DOHH2 (cell line): ENCODE measurements around the gene IRX6.

Source experiments
- H3F3A ChIP-seq: fragments of 200-600 bp; sonication (generic), shearing (Covaris generic); 2 replicates; pipeline ENCODE4 v1.6.0; 2016; ENCODE audit warnings: antibody characterized with exemption, mild to moderate bottlenecking; ENCODE audit not compliant: control insufficient read depth, insufficient read depth
- H3K27ac ChIP-seq: fragments of 200-600 bp; sonication (generic); 2 replicates; pipeline ENCODE4 v1.5.1; 2014; ENCODE audit warnings: low read depth, mild to moderate bottlenecking, low read length, moderate library complexity
- H3K27me3 ChIP-seq: fragments of 200-600 bp; sonication (generic); 2 replicates; pipeline ENCODE4 v1.6.1; 2014; ENCODE audit warnings: mild to moderate bottlenecking, low read length, mixed read lengths; ENCODE audit not compliant: control insufficient read depth
- H3K36me3 ChIP-seq: fragments of 200-600 bp; sonication (generic); 2 replicates; pipeline ENCODE4 v1.6.1; 2014; ENCODE audit warnings: mild to moderate bottlenecking, low read length, moderate library complexity, mixed read lengths; ENCODE audit not compliant: control insufficient read depth
- H3K4me1 ChIP-seq: fragments of 200-600 bp; sonication (generic); 2 replicates; pipeline ENCODE4 v1.6.1; 2014; ENCODE audit warnings: mild to moderate bottlenecking, low read length, mixed read lengths; ENCODE audit not compliant: control insufficient read depth
- H3K4me2 ChIP-seq: fragments of 200-600 bp; sonication (generic); 2 replicates; pipeline ENCODE4 v1.6.0; 2014; ENCODE audit warnings: mild to moderate bottlenecking, low read length, moderate library complexity
- H3K4me3 ChIP-seq: fragments of 200-600 bp; sonication (generic); 2 replicates; pipeline ENCODE4 v1.5.1; 2014; ENCODE audit warnings: mild to moderate bottlenecking, low read length, mixed read lengths
- H3K79me2 ChIP-seq: fragments of 200-600 bp; sonication (generic); 2 replicates; pipeline ENCODE4 v1.6.1; 2014; ENCODE audit warnings: mild to moderate bottlenecking, low read length, mixed read lengths; ENCODE audit not compliant: control insufficient read depth
- H3K9me2 ChIP-seq: fragments of 200-600 bp; sonication (generic); replicated peaks from 2 replicates; pipeline ENCODE4 v1.6.1; 2014; ENCODE audit warnings: mild to moderate bottlenecking, low read length, mixed read lengths; ENCODE audit not compliant: control insufficient read depth
- H3K9me3 ChIP-seq: fragments of 200-600 bp; sonication (generic); 2 replicates; pipeline ENCODE4 v1.6.1; 2014; ENCODE audit warnings: antibody characterized with exemption, low read length, mixed read lengths; ENCODE audit not compliant: control insufficient read depth, insufficient read depth
- H4K20me1 ChIP-seq: fragments of 200-600 bp; sonication (generic); 2 replicates; pipeline ENCODE4 v1.6.0; 2014; ENCODE audit warnings: low read depth, mild to moderate bottlenecking, antibody characterized with exemption, low read length, moderate library complexity; ENCODE audit not compliant: control insufficient read depth, insufficient read depth
- CTCF ChIP-seq: fragments of 200-600 bp; sonication (generic); IDR thresholded peaks from one replicate; pipeline ENCODE4 v1.5.1; 2014; ENCODE audit warnings: antibody characterized with exemption, mild to moderate bottlenecking, low read depth, low read length; ENCODE audit not compliant: poor library complexity, severe bottlenecking
- EZH2phosphoT487 ChIP-seq: fragments of 200-600 bp; sonication (generic); IDR thresholded peaks from 2 replicates; pipeline ENCODE4 v1.6.1; 2017; ENCODE audit warnings: borderline replicate concordance, mild to moderate bottlenecking, antibody characterized with exemption, low read length, moderate library complexity, mixed read lengths

IRX6 gene

DNA sequence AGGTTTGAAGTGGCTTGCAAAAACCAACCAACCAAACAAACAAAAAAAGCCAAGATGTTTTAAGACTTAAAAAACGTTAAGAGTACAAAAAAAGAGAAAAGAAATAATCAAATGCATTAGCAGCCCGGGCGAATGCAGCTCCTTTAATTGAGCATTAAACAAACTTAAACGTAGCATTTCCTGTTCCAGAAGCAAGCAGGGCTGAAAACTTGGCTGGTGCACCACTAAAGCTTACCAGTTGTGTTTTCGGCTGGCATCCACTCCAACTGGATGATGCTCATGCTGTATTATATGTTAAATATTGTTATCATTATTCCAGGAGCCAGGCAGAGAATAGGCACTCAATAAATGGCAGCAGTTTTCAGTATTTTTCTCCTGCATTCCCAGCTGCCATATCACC is 45.1 kb downstream of the IRX6 start:
- H3K4me1 ChIP-seq = no peaks in the 10 kb centered on the region
- H3K27me3 ChIP-seq = peaks cover 13% of the 10 kb centered on the region
- TF ChIP-seq CTCF (no peak), EZH2phosphoT487 (no peak)
- no peaks in the 10 kb centered on the region for H3K9me2 ChIP-seq
- H3K27ac ChIP-seq = no peak overlapping the region
- no peaks in the 10 kb centered on the region for H3K79me2 ChIP-seq
- H3K4me3 ChIP-seq = no peak overlapping the region
- H3K4me2 ChIP-seq = no peak overlapping the region
- H4K20me1 ChIP-seq = no peaks in the 10 kb centered on the region
- no peaks in the 10 kb centered on the region for H3K36me3 ChIP-seq
- no peaks in the 10 kb centered on the region for H3F3A ChIP-seq
- H3K9me3 ChIP-seq = no peaks in the 10 kb centered on the region

DNA sequence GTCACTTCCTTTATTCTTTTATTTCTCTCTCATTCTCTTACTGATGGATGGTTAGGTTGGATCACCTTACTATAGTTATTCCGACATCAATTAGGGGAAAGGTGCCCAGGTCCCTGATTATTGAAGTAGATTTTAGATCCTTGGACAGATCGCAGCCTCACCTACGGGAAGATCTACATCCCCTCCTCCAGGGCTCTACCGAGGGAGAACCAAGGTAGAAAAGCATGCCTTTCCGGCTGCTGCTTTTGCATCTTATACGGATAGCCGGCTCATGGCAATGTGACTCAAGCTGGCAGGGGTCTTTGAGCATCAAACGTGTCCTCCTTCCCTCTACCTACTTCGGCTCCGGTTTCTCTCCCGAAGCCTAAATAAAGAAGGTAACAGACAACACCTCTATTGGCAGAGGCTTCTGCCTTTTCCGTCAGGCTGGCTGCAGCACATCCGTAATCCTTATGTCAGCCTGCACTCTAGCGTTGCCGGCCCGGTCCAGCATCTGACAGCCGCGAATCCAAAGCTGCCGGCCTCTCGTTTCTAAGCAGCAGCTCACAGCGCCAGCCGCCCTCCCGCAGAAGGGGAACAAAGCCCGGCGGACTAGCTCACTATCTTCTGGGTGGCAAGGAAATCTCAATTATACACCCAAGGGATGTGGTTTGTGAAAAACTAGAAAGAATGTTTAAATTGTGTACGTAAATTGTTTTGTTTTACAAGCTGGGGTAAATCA is 46.9 kb downstream of the IRX6 start:
- H3K4me1 ChIP-seq = no peaks in the 10 kb centered on the region
- no peak overlapping the region for H3K4me2 ChIP-seq
- peaks cover 13% of the 10 kb centered on the region for H3K27me3 ChIP-seq
- H3K9me2 ChIP-seq = no peaks in the 10 kb centered on the region
- no peak for TF ChIP-seq EZH2phosphoT487
- no peak for TF ChIP-seq CTCF
- H3K4me3 ChIP-seq = no peak overlapping the region
- no peaks in the 10 kb centered on the region for H4K20me1 ChIP-seq
- H3K79me2 ChIP-seq = no peaks in the 10 kb centered on the region
- H3F3A ChIP-seq = no peaks in the 10 kb centered on the region
- H3K36me3 ChIP-seq = no peaks in the 10 kb centered on the region
- no peak overlapping the region for H3K27ac ChIP-seq
- no peaks in the 10 kb centered on the region for H3K9me3 ChIP-seq

GRCh38 chr16:55372792-55373488 is 48.9 kb downstream of the IRX6 start:
- Histone ChIP-seq H3K27ac (no peak overlapping the region), H3K36me3 (no peaks in the 10 kb centered on the region), H3K27me3 (peaks cover 13% of the 10 kb centered on the region), H4K20me1 (no peaks in the 10 kb centered on the region), H3F3A (no peaks in the 10 kb centered on the region), H3K4me2 (no peak overlapping the region), H3K9me3 (no peaks in the 10 kb centered on the region), H3K9me2 (no peaks in the 10 kb centered on the region), H3K79me2 (no peaks in the 10 kb centered on the region), H3K4me3 (no peak overlapping the region), H3K4me1 (no peaks in the 10 kb centered on the region)
- TF ChIP-seq EZH2phosphoT487 (no peak), CTCF (no peak)
